C4-2B (cell line): ENCODE results near the gene TMEM125.

ENCODE experiments used
- CTCF ChIP-seq: fragments of 450-650 bp; conservative IDR thresholded peaks from 2 replicates; pipeline ENCODE4 v1.5.1; 2017; ENCODE audit warnings: mild to moderate bottlenecking
- ZFX ChIP-seq: fragments of 450-650 bp; IDR thresholded peaks from 2 replicates; pipeline ENCODE4 v1.6.1; 2017

GRCh38 chr1:43309405-43310025 is 39.7 kb downstream of the TMEM125 start:
- no peak for TF ChIP-seq CTCF
- TF ChIP-seq ZFX, result no peak
